ENCODE data around the gene PLCB4. TPM values are rescaled to one million over a fixed set of nuclear protein-coding genes. Genes with fewer than 3 reads are reported as not detected.

Gene PLCB4
- polyA plus RNA-seq, 1 experiment: 18.6 TPM

DNA sequence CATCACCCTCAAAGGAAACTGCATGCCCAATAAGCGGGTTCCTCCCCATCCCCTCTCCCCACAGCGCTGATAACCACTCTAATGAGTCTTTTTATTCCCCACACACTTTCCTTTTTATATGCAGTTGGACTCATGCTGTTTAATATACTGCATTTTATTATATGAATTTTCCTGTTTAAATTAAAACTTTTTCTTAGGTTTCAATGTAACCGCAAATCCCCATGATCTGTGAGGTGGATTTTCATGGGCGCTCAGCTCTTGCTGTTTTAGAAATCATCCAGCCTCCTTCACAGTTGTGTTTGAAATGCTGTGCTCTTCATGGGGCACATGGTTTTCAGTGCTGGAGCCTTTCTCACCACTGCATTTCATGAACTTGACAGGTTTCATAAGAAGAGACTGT is 280.4 kb downstream of the PLCB4 start:
- no peaks in the 10 kb centered on the region for H3K27me3 ChIP-seq (ENCODE audit: control insufficient read depth, insufficient read depth, low read length)
- no peaks in the 10 kb centered on the region for H3K9me3 ChIP-seq (ENCODE audit: control insufficient read depth, insufficient read depth, low read length)
- H3K4me3 ChIP-seq (ENCODE audit: low read depth, low read length): no peak overlapping the region
- TF ChIP-seq CTCF (IDR thresholded peaks at IDR 0.05; ENCODE audit: low read depth, low read length): no peak
- H3K27ac ChIP-seq (ENCODE audit: low read depth, low read length): no peak overlapping the region
- DNase-seq (ENCODE audit: low read depth, low spot score): no peak
- CTCF ChIA-PET: interaction anchor here (0.6 kb wide), 1 partner anchor 1043 kb away, joined by 3 read pairs; no protein-coding TSS in a partner anchor
- POLR2A ChIA-PET: interaction anchor here (0.5 kb wide), 1 partner anchor 575 kb away, joined by 10 read pairs; no protein-coding TSS in a partner anchor

GRCh38 chr20:9352739-9353138 is 283.9 kb downstream of the PLCB4 start:
- ChIA-PET POLR2A (no interaction called here), CTCF (interaction anchor here (0.6 to 3.6 kb wide), 5 partner anchors 40 to 603 kb away, joined by 3 to 20 read pairs (median 3); no protein-coding TSS in a partner anchor)
- DNase-seq (ENCODE audit: low read depth, low spot score): no peak
- Histone ChIP-seq H3K27me3 (ENCODE audit: control insufficient read depth, insufficient read depth, low read length) (no peaks in the 10 kb centered on the region), H3K9me3 (ENCODE audit: control insufficient read depth, insufficient read depth, low read length) (no peaks in the 10 kb centered on the region), H3K4me3 (ENCODE audit: low read depth, low read length) (no peak overlapping the region), H3K27ac (ENCODE audit: low read depth, low read length) (no peak overlapping the region)
- no peak for TF ChIP-seq CTCF (IDR thresholded peaks at IDR 0.05; ENCODE audit: low read depth, low read length)

GRCh38 chr20:9353180-9353915 is 284.5 kb downstream of the PLCB4 start:
- H3K9me3 ChIP-seq (ENCODE audit: control insufficient read depth, insufficient read depth, low read length): no peaks in the 10 kb centered on the region
- DNase-seq (ENCODE audit: low read depth, low spot score): no peak
- H3K27me3 ChIP-seq (ENCODE audit: control insufficient read depth, insufficient read depth, low read length): no peaks in the 10 kb centered on the region
- no peak overlapping the region for H3K27ac ChIP-seq (ENCODE audit: low read depth, low read length)
- CTCF ChIA-PET: interaction anchor here (0.6 to 3.6 kb wide), 6 partner anchors 40 to 604 kb away, joined by 3 to 20 read pairs (median 4); no protein-coding TSS in a partner anchor
- no peak overlapping the region for H3K4me3 ChIP-seq (ENCODE audit: low read depth, low read length)
- POLR2A ChIA-PET: no interaction called here
- TF ChIP-seq CTCF (IDR thresholded peaks at IDR 0.05; ENCODE audit: low read depth, low read length): no peak; the same call in 1 of the 2 replicates

DNA sequence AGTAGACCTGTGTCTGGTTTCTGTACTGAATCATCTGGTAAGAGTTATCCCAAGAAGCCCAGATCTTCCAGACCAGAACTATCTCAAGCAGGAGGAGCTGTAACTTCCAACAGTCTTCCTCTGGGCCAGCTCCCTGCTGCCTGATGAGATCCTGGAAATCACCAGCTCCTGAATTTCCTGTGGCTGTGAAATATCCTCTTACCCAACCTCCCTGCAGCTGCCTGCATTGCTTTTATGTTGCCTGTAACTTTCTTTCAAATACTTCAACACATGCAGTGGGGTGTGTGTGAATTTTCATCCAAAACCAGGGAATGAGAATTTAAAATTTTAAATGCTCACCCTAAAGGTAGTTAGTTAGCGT is 285.0 kb downstream of the PLCB4 start:
- ChIA-PET CTCF (interaction anchor here (1.3 to 3.6 kb wide), 3 partner anchors 39 to 594 kb away, joined by 5 to 20 read pairs (median 6); no protein-coding TSS in a partner anchor), POLR2A (no interaction called here)
- H3K27me3 ChIP-seq (ENCODE audit: control insufficient read depth, insufficient read depth, low read length): no peaks in the 10 kb centered on the region
- no peak for DNase-seq (ENCODE audit: low read depth, low spot score)
- H3K9me3 ChIP-seq (ENCODE audit: control insufficient read depth, insufficient read depth, low read length): no peaks in the 10 kb centered on the region
- no peak overlapping the region for H3K27ac ChIP-seq (ENCODE audit: low read depth, low read length)
- H3K4me3 ChIP-seq (ENCODE audit: low read depth, low read length): no peak overlapping the region
- TF ChIP-seq CTCF (IDR thresholded peaks at IDR 0.05; ENCODE audit: low read depth, low read length): no peak

GRCh38 chr20:9354579-9354978 is 285.7 kb downstream of the PLCB4 start:
- no peak for DNase-seq (ENCODE audit: low read depth, low spot score)
- Histone ChIP-seq H3K27ac (ENCODE audit: low read depth, low read length) (no peak overlapping the region), H3K27me3 (ENCODE audit: control insufficient read depth, insufficient read depth, low read length) (no peaks in the 10 kb centered on the region), H3K4me3 (ENCODE audit: low read depth, low read length) (no peak overlapping the region), H3K9me3 (ENCODE audit: control insufficient read depth, insufficient read depth, low read length) (no peaks in the 10 kb centered on the region)
- ChIA-PET CTCF (interaction anchor here (1.3 to 3.6 kb wide), 2 partner anchors 39 to 501 kb away, joined by 5 to 20 read pairs; no protein-coding TSS in a partner anchor), POLR2A (no interaction called here)
- no peak for TF ChIP-seq CTCF (IDR thresholded peaks at IDR 0.05; ENCODE audit: low read depth, low read length)

Measured in AG04450 (cell line).